ENCODE results near the gene HS3ST2.

GRCh38 chr16:22857296-22858025, 43.5 kb downstream of the HS3ST2 start:
- no peak for TF ChIP-seq CTCF (IDR thresholded peaks at IDR 0.05; ENCODE audit: insufficient read depth, low read depth, low read length)
- TF ChIP-seq EZH2 (IDR thresholded peaks at IDR 0.05; ENCODE audit: insufficient read depth, low read length) = no peak
